GM23338 (cell line): ENCODE data around the gene PNPLA1. TPM values are rescaled to one million over a fixed set of nuclear protein-coding genes. Genes with fewer than 3 reads are reported as not detected.
A peak's percentile ranks its signal among the peaks of the same experiment; 100 is the strongest.

Experiments used
- ATAC-seq: fragments of 200-7000 bp; cut with Tn5 transposase; 3 replicates; pipeline ENCODE4 v1.9.1; 2020
- DNase-seq: peaks from one replicate; pipeline ENCODE4 v3.0.0-alpha.2; 2015; ENCODE audit warnings: low spot score
- H2AFZ ChIP-seq: fragments of 200-600 bp; sonication (generic); 2 replicates; pipeline ENCODE4 v1.8.0; 2016; ENCODE audit warnings: antibody characterized with exemption, mild to moderate bottlenecking, moderate library complexity
- H3F3A ChIP-seq: fragments of 200-600 bp; sonication (generic); replicated peaks from 2 replicates; pipeline ENCODE4 v1.8.0; 2017; ENCODE audit warnings: antibody characterized with exemption, mixed run types, low read depth
- H3K27ac ChIP-seq: fragments of 200-600 bp; sonication (generic); 2 replicates; pipeline ENCODE4 v1.6.1; 2016; ENCODE audit warnings: low read depth
- H3K27me3 ChIP-seq: fragments of 200-600 bp; sonication (generic); 2 replicates; pipeline ENCODE4 v1.8.0; 2016; ENCODE audit warnings: mild to moderate bottlenecking, mixed run types, moderate library complexity; ENCODE audit not compliant: insufficient read depth
- H3K36me3 ChIP-seq: fragments of 200-600 bp; sonication (generic); 2 replicates; pipeline ENCODE4 v1.8.0; 2016; ENCODE audit warnings: mild to moderate bottlenecking; ENCODE audit not compliant: insufficient read depth
- H3K4me1 ChIP-seq: fragments of 200-600 bp; sonication (generic); 2 replicates; pipeline ENCODE4 v1.8.0; 2016; ENCODE audit warnings: mild to moderate bottlenecking, moderate library complexity; ENCODE audit not compliant: insufficient read depth
- H3K4me2 ChIP-seq: fragments of 200-600 bp; sonication (generic); 2 replicates; pipeline ENCODE4 v1.7.1; 2017; ENCODE audit warnings: mixed run types
- H3K4me3 ChIP-seq: fragments of 200-600 bp; sonication (generic); 2 replicates; pipeline ENCODE4 v1.6.1; 2016; ENCODE audit warnings: mixed run types
- H3K79me2 ChIP-seq: fragments of 200-600 bp; sonication (generic); replicated peaks from 2 replicates; pipeline ENCODE4 v1.8.0; 2017; ENCODE audit warnings: mild to moderate bottlenecking; ENCODE audit not compliant: insufficient read depth
- H3K9me2 ChIP-seq: fragments of 200-600 bp; sonication (generic); 2 replicates; pipeline ENCODE4 v1.8.0; 2017; ENCODE audit not compliant: insufficient read depth
- H4K20me1 ChIP-seq: fragments of 200-600 bp; sonication (generic); replicated peaks from 2 replicates; pipeline ENCODE4 v1.8.0; 2017; ENCODE audit warnings: mild to moderate bottlenecking; ENCODE audit not compliant: insufficient read depth
- H3K27ac Mint-ChIP-seq: 2 replicates; pipeline ENCODE4 v1.8.0; 2020; ENCODE audit warnings: inconsistent platforms, mild to moderate bottlenecking, moderate library complexity, mixed read lengths
- H3K27me3 Mint-ChIP-seq: 3 replicates; pipeline ENCODE4 v1.8.0; 2022; ENCODE audit warnings: low read depth, mild to moderate bottlenecking, moderate library complexity, mixed read lengths, inconsistent platforms; ENCODE audit not compliant: insufficient read depth, poor library complexity
- H3K36me3 Mint-ChIP-seq: 3 replicates; pipeline ENCODE4 v1.8.0; 2021; ENCODE audit warnings: low read depth, mild to moderate bottlenecking, inconsistent platforms, moderate library complexity, mixed read lengths
- H3K4me1 Mint-ChIP-seq: 3 replicates; pipeline ENCODE4 v1.8.0; 2020; ENCODE audit warnings: mild to moderate bottlenecking, inconsistent platforms, mixed read lengths
- H3K4me3 Mint-ChIP-seq: 3 replicates; pipeline ENCODE4 v1.8.0; 2021; ENCODE audit warnings: moderate library complexity, mild to moderate bottlenecking, inconsistent platforms, mixed read lengths
- H3K9me3 Mint-ChIP-seq: 3 replicates; pipeline ENCODE4 v1.8.0; 2020; ENCODE audit warnings: moderate library complexity, mild to moderate bottlenecking, inconsistent platforms, mixed read lengths
- CREB1 ChIP-seq: fragments of 250-450 bp; sonication (Bioruptor Pico); IDR thresholded peaks from 2 replicates; pipeline ENCODE4 v1.5.0; 2020; ENCODE audit warnings: low read depth, mild to moderate bottlenecking, moderate library complexity
- EZH2 ChIP-seq: fragments of 200-600 bp; sonication (generic); IDR thresholded peaks from one replicate; pipeline ENCODE4 v1.8.0; 2017; ENCODE audit warnings: antibody characterized with exemption, mild to moderate bottlenecking, low read depth; ENCODE audit not compliant: unreplicated experiment
- EZH2phosphoT487 ChIP-seq: fragments of 200-600 bp; sonication (generic); IDR thresholded peaks from one replicate; pipeline ENCODE4 v1.8.1; 2018; ENCODE audit warnings: antibody characterized with exemption; ENCODE audit not compliant: unreplicated experiment
- JUNB ChIP-seq: IDR thresholded peaks from one replicate; pipeline ENCODE4 v1.6.1; 2016; ENCODE audit warnings: antibody characterized with exemption; ENCODE audit not compliant: unreplicated experiment
- POLR2AphosphoS5 ChIP-seq: IDR thresholded peaks from 2 replicates; pipeline ENCODE4 v1.6.1; 2016; ENCODE audit warnings: antibody characterized with exemption, low read depth
- STAT1 ChIP-seq: IDR thresholded peaks from one replicate; pipeline ENCODE4 v1.6.1; 2016; ENCODE audit warnings: antibody characterized with exemption; ENCODE audit not compliant: unreplicated experiment
- ZNF114 ChIP-seq: fragments of 250-450 bp; sonication (Bioruptor Pico); IDR thresholded peaks from 2 replicates; pipeline ENCODE4 v1.5.0; 2020; ENCODE audit warnings: mild to moderate bottlenecking, moderate library complexity
- ZNF331 ChIP-seq: fragments of 250-450 bp; sonication (Bioruptor Pico); IDR thresholded peaks from 2 replicates; pipeline ENCODE4 v1.5.0; 2020; ENCODE audit warnings: low read depth, mild to moderate bottlenecking, moderate library complexity
- polyA plus RNA-seq: library from polyadenylated mRNA; unstranded; fragments of >200 nt; fragmentation: Nextera tagmentation; extraction: Ambion mirVana; gene quantifications from 2 replicates; pipeline ENCODE4 v1.2.1, GENCODE V29; 2016
- total RNA-seq: library from RNA; depleted of rRNA; stranded (reverse); fragments of >200 nt; shearing (Covaris generic); gene quantifications from 2 replicates; pipeline ENCODE4 v1.2.3, GENCODE V29; 2014
- TF ChIP-seq, protein P1 (sequence below): IDR thresholded peaks from one replicate; pipeline ENCODE4 v1.6.1; 2018; ENCODE audit warnings: antibody characterized with exemption; ENCODE audit not compliant: unreplicated experiment
- TF ChIP-seq, protein P2 (sequence below), 2 experiments: fragments of 200-600 bp in 1 of 2; sonication (generic) in 1 of 2; conservative IDR thresholded peaks; 2 replicates each; pipeline versions ENCODE4 v1.5.1 to v1.6.1; 2016 to 2017; ENCODE audit warnings: antibody characterized with exemption in 2 of 2, low read depth in 2 of 2, mild to moderate bottlenecking in 2 of 2, moderate library complexity in 1 of 2
- TF ChIP-seq, protein P3 (sequence below): fragments of 250-450 bp; sonication (Bioruptor Pico); IDR thresholded peaks from 2 replicates; pipeline ENCODE4 v1.5.0; 2020; ENCODE audit warnings: mild to moderate bottlenecking, moderate library complexity
- TF ChIP-seq, protein P4 (sequence below): IDR thresholded peaks from 2 replicates; pipeline ENCODE4 v1.6.1; 2016; ENCODE audit warnings: antibody characterized with exemption

PNPLA1 gene
- total and polyA plus RNA-seq, 2 experiments from 2014 or later, result not detected

DNA sequence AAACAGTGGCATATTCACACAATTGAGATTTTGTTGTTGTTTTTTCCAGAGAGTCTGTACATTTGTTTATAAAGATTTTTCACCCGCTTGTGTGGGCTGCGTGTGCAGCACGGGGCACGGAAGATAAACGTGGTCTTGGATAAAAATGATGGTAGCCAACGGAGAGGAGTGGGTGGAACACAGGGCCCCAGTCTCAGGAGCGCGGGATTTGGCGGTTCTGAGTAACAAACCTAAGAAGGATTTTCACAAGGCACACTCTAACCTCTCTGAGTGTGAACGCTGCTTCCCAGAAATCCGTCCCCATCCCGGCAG is 70.4 kb downstream of the PNPLA1 start (continued):
- no peak for TF ChIP-seq ZNF114 (CRISPR knock-in tag)
- TF ChIP-seq EZH2, result no peak

DNA sequence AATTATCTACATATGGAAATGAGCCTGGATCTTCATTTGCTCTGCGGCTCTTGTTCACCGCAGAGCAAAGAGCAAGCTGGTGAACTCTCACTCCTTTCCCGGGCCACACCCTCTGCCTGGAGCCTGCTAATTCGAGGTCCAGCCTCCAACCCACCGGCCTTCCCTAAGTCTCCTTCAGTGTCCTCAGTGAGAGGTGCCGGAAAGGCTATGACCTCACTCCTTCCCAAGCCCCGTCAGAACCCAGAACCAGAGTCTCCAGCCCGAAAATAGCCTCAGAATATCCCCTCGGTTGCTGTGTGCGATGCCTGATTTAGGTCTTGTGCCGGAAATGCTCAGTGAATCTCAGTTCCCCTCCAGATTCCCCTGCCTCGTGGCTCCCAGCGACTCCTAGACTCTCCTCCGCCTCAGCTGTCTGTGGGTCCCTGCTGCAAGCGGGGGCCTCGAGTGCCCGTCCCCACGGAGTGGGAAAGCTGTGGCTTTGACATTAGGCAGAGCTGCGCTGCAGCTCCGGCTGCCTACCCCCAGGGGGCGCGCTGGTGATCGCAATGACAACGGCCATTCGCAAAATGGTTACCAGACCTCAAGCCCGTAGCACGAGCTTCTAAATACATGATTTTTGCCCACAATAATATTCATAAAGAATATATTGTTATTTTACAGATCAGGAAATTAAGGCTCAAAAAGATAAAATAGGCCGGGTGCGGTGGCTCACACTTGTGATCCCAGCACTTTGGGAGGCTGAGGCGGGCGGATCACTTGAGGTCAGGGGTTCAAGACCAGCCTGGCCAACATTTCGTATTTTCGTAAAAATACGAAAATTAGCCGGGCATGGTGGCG is 71.0 kb downstream of the PNPLA1 start:
- H3K4me3 ChIP-seq, result peak overlapping the region; percentile 55
- Mint-ChIP-seq H3K9me3 (no peaks in the 10 kb centered on the region), H3K4me1 (peaks cover 8% of the 10 kb centered on the region), H3K4me3 (peak overlapping the region; percentile 69), H3K27ac (no peak overlapping the region), H3K36me3 (no peaks in the 10 kb centered on the region), H3K27me3 (peaks cover 10% of the 10 kb centered on the region)
- H4K20me1 ChIP-seq, result no peaks in the 10 kb centered on the region
- no peaks in the 10 kb centered on the region for H3K36me3 ChIP-seq
- DNase-seq, result peak; percentile 78
- H3F3A ChIP-seq, result 0 out of 2 replicates have a peak, but pooled peaks cover 5% of the 10 kb centered on the region
- no peaks in the 10 kb centered on the region for H3K9me2 ChIP-seq
- H3K27ac ChIP-seq, result no peak overlapping the region
- H3K27me3 ChIP-seq, result peaks cover 10% of the 10 kb centered on the region
- H2AFZ ChIP-seq, result peak overlapping the region; percentile 99
- peak; percentile 87 for ATAC-seq
- peak overlapping the region; percentile 82 for H3K4me2 ChIP-seq
- H3K4me1 ChIP-seq, result no peaks in the 10 kb centered on the region; the same call in 1 of the 2 replicates
- H3K79me2 ChIP-seq, result no peaks in the 10 kb centered on the region
- TF ChIP-seq, protein P1, sequence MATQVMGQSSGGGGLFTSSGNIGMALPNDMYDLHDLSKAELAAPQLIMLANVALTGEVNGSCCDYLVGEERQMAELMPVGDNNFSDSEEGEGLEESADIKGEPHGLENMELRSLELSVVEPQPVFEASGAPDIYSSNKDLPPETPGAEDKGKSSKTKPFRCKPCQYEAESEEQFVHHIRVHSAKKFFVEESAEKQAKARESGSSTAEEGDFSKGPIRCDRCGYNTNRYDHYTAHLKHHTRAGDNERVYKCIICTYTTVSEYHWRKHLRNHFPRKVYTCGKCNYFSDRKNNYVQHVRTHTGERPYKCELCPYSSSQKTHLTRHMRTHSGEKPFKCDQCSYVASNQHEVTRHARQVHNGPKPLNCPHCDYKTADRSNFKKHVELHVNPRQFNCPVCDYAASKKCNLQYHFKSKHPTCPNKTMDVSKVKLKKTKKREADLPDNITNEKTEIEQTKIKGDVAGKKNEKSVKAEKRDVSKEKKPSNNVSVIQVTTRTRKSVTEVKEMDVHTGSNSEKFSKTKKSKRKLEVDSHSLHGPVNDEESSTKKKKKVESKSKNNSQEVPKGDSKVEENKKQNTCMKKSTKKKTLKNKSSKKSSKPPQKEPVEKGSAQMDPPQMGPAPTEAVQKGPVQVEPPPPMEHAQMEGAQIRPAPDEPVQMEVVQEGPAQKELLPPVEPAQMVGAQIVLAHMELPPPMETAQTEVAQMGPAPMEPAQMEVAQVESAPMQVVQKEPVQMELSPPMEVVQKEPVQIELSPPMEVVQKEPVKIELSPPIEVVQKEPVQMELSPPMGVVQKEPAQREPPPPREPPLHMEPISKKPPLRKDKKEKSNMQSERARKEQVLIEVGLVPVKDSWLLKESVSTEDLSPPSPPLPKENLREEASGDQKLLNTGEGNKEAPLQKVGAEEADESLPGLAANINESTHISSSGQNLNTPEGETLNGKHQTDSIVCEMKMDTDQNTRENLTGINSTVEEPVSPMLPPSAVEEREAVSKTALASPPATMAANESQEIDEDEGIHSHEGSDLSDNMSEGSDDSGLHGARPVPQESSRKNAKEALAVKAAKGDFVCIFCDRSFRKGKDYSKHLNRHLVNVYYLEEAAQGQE, result no peak
- TF ChIP-seq CREB1 (CRISPR knock-in tag), result peak; percentile 59
- no peak for TF ChIP-seq EZH2
- TF ChIP-seq EZH2phosphoT487, result no peak
- TF ChIP-seq JUNB, result no peak
- TF ChIP-seq ZNF331 (CRISPR knock-in tag), result no peak
- 0 out of 2 replicates have a peak, but pooled peaks have one; percentile 60 for TF ChIP-seq ZNF114 (CRISPR knock-in tag)
- TF ChIP-seq, protein P2, sequence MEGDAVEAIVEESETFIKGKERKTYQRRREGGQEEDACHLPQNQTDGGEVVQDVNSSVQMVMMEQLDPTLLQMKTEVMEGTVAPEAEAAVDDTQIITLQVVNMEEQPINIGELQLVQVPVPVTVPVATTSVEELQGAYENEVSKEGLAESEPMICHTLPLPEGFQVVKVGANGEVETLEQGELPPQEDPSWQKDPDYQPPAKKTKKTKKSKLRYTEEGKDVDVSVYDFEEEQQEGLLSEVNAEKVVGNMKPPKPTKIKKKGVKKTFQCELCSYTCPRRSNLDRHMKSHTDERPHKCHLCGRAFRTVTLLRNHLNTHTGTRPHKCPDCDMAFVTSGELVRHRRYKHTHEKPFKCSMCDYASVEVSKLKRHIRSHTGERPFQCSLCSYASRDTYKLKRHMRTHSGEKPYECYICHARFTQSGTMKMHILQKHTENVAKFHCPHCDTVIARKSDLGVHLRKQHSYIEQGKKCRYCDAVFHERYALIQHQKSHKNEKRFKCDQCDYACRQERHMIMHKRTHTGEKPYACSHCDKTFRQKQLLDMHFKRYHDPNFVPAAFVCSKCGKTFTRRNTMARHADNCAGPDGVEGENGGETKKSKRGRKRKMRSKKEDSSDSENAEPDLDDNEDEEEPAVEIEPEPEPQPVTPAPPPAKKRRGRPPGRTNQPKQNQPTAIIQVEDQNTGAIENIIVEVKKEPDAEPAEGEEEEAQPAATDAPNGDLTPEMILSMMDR (conservative IDR thresholded peaks at IDR 0.05; ENCODE audit: low read depth in 2 of 2), result peak; percentile 89 to 99
- TF ChIP-seq POLR2AphosphoS5, result no peak
- TF ChIP-seq, protein P3, sequence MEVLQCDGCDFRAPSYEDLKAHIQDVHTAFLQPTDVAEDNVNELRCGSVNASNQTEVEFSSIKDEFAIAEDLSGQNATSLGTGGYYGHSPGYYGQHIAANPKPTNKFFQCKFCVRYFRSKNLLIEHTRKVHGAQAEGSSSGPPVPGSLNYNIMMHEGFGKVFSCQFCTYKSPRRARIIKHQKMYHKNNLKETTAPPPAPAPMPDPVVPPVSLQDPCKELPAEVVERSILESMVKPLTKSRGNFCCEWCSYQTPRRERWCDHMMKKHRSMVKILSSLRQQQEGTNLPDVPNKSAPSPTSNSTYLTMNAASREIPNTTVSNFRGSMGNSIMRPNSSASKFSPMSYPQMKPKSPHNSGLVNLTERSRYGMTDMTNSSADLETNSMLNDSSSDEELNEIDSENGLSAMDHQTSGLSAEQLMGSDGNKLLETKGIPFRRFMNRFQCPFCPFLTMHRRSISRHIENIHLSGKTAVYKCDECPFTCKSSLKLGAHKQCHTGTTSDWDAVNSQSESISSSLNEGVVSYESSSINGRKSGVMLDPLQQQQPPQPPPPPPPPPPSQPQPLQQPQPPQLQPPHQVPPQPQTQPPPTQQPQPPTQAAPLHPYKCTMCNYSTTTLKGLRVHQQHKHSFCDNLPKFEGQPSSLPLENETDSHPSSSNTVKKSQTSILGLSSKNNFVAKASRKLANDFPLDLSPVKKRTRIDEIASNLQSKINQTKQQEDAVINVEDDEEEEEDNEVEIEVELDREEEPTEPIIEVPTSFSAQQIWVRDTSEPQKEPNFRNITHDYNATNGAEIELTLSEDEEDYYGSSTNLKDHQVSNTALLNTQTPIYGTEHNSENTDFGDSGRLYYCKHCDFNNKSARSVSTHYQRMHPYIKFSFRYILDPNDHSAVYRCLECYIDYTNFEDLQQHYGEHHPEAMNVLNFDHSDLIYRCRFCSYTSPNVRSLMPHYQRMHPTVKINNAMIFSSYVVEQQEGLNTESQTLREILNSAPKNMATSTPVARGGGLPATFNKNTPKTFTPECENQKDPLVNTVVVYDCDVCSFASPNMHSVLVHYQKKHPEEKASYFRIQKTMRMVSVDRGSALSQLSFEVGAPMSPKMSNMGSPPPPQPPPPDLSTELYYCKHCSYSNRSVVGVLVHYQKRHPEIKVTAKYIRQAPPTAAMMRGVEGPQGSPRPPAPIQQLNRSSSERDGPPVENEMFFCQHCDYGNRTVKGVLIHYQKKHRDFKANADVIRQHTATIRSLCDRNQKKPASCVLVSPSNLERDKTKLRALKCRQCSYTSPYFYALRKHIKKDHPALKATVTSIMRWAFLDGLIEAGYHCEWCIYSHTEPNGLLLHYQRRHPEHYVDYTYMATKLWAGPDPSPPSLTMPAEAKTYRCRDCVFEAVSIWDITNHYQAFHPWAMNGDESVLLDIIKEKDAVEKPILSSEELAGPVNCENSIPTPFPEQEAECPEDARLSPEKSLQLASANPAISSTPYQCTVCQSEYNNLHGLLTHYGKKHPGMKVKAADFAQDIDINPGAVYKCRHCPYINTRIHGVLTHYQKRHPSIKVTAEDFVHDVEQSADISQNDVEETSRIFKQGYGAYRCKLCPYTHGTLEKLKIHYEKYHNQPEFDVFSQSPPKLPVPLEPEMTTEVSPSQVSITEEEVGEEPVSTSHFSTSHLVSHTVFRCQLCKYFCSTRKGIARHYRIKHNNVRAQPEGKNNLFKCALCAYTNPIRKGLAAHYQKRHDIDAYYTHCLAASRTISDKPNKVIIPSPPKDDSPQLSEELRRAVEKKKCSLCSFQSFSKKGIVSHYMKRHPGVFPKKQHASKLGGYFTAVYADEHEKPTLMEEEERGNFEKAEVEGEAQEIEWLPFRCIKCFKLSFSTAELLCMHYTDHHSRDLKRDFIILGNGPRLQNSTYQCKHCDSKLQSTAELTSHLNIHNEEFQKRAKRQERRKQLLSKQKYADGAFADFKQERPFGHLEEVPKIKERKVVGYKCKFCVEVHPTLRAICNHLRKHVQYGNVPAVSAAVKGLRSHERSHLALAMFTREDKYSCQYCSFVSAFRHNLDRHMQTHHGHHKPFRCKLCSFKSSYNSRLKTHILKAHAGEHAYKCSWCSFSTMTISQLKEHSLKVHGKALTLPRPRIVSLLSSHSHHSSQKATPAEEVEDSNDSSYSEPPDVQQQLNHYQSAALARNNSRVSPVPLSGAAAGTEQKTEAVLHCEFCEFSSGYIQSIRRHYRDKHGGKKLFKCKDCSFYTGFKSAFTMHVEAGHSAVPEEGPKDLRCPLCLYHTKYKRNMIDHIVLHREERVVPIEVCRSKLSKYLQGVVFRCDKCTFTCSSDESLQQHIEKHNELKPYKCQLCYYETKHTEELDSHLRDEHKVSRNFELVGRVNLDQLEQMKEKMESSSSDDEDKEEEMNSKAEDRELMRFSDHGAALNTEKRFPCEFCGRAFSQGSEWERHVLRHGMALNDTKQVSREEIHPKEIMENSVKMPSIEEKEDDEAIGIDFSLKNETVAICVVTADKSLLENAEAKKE (CRISPR knock-in tag), result no peak
- TF ChIP-seq, protein P4, sequence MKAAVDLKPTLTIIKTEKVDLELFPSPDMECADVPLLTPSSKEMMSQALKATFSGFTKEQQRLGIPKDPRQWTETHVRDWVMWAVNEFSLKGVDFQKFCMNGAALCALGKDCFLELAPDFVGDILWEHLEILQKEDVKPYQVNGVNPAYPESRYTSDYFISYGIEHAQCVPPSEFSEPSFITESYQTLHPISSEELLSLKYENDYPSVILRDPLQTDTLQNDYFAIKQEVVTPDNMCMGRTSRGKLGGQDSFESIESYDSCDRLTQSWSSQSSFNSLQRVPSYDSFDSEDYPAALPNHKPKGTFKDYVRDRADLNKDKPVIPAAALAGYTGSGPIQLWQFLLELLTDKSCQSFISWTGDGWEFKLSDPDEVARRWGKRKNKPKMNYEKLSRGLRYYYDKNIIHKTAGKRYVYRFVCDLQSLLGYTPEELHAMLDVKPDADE, result no peak
- TF ChIP-seq STAT1, result no peak
